Stimulated activated naive CD8-positive, alpha-beta T cell treated with anti-CD3 and anti-CD28 coated beads, Interleukin-15, Interleukin-2, amounts not matched to agents 100 U/mL and 50 U/mL, for 24 hours (primary cell): ENCODE measurements around the gene MOV10L1.

Experiments
- ATAC-seq: fragments of 150-1000 bp; cut with Tn5 transposase; one replicate; pipeline ENCODE4 v1.10.0; 2021
- DNase-seq: peaks from one replicate; pipeline ENCODE4 v3.0.0; 2021

The MOV10L1 gene

GRCh38 chr22:50058906-50059880 is 30.6 kb upstream of the MOV10L1 start:
- DNase-seq: no peak
- ATAC-seq: no peak

- ATAC-seq: no peak
- no peak for DNase-seq
Observed at GRCh38 chr22:50059881-50060262, 29.9 kb upstream of the MOV10L1 start.

- ATAC-seq (no peak), DNase-seq (no peak)
Observed at GRCh38 chr22:50060441-50061140, 29.2 kb upstream of the MOV10L1 start.

GRCh38 chr22:50061141-50061823 is 28.5 kb upstream of the MOV10L1 start:
- DNase-seq (no peak), ATAC-seq (no peak)

GRCh38 chr22:50061824-50062355 is 27.9 kb upstream of the MOV10L1 start:
- DNase-seq (no peak), ATAC-seq (no peak)

DNA sequence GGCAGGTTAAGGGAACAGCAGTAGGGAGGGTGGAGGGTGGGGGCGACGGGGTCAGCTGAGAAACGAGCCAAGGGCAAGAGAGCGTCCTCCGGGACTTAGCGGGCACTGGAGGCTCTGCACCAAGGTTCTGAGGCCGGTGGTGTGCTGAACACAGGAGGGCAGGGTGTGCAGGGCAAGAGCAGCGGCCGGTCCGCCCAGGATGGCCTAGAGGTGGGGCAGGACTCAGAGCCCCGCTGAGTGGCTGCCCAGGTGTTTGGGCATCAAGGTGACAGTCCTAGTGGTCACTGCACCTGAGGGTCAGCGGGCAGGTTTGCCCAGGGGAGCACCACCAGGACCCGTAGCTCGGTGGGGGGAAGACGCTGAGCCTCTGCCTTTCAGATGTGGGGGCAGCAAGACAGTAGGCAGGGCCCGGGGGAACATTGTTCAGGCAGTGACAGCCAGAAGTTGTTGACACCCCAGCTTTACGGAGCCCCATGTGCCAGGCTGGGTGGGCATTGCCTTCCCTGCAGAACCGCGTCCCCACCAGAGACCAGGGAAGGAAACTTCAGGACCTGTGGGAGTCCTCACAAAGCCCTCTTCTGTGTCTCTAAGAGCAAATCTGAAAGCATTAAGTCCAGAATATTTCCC is 27.2 kb upstream of the MOV10L1 start:
- ATAC-seq: no peak
- no peak for DNase-seq

- ATAC-seq (no peak), DNase-seq (no peak)
Observed at GRCh38 chr22:50063589-50064393, 26.0 kb upstream of the MOV10L1 start.

DNA sequence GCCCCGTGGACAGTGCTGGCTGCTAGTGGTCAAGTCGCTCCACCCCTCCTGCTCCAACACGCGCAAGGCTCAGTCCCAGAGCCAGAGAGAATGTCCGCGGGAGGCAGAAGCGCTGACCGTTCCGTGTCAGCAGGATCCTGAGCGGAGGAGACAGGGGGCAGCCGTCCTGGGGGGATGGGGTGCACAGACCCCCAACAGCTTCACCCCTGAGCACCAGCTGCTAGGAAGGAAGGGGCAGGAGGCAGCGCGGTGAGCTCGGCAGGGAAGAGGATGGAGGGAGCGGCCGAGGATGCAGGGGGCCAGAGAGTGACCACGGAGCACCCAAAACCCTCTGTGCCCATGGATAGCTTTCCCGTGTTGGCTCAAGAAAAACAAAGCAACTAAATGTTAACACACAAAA is 25.4 kb upstream of the MOV10L1 start:
- no peak for ATAC-seq
- DNase-seq: no peak

DNA sequence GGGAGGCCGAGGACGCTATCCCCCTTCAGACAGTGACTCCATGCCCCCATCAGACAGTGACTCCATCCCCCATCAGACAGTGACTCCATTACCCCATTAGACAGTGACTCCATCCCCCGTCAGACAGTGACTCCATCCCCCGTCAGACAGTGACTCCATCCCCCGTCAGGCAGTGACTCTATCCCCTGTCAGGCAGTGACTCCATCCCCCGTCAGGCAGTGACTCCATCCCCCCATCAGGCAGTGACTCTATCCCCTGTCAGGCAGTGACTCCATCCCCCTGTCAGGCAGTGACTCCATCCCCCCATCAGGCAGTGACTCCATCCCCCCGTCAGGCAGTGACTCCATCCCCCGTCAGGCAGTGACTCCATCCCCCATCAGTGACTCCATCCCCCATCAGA is 22.6 kb upstream of the MOV10L1 start:
- DNase-seq (no peak), ATAC-seq (no peak)

- ATAC-seq (no peak), DNase-seq (no peak)
Observed at GRCh38 chr22:50068096-50068495, 21.7 kb upstream of the MOV10L1 start.

GRCh38 chr22:50070366-50070765 is 19.4 kb upstream of the MOV10L1 start:
- ATAC-seq: no peak
- DNase-seq: no peak

DNA sequence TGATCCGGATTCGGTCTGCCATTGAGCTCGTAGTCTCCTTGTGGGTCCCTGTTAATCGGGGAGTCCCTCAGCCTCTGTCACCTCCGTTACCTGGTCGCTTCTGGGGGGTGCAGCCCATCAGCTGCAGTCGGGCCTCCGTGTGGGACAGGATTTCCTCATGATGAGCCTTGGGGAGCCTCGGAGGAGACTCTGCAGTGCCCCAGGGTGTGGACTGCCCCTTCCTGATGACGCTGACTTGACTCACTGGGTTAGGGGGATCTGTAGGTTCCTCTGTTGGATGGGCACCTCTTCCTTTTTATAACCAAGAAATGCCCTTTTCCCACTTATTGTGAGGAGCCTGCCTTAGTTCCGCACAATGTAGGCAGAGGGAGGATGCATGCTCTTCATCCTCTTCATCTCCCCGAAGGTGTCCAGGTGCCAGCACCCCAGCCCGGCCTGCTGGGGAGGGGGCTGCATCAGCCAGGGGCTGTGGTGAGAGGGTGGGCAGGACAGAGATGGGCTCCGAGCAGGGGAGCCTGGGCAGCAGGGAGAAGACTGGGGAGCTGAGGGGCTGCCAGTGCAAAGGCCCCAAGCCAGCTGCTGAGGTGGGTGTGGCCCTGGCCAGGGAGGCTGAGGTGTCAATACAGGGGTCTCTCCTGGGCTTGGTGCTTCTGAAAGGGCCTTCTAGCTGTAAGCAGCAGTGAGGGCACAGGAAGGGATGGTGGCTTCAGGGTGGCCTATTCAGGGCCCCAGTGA is 18.2 kb upstream of the MOV10L1 start:
- ATAC-seq (no peak), DNase-seq (no peak)

DNA sequence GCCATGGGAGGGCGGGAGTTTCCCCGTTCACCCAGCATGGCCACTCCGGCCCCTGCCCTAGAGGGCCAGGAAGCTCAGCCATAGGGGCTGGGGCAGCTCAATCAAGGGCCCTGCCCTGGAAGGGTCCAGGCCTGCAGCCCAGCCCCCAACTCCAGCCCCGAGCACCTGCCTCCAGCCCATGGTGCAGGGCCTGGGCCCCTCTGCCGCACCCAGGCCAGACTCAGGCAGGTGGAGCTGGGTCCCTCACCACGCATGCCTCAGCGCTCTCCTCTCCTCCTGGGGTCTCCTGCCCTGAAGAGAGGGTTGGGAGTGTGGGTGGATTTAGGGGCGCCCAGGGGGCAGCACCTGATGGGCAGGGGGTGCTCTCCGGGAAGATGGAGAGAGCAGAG is 17.6 kb upstream of the MOV10L1 start:
- DNase-seq: no peak
- no peak for ATAC-seq

DNA sequence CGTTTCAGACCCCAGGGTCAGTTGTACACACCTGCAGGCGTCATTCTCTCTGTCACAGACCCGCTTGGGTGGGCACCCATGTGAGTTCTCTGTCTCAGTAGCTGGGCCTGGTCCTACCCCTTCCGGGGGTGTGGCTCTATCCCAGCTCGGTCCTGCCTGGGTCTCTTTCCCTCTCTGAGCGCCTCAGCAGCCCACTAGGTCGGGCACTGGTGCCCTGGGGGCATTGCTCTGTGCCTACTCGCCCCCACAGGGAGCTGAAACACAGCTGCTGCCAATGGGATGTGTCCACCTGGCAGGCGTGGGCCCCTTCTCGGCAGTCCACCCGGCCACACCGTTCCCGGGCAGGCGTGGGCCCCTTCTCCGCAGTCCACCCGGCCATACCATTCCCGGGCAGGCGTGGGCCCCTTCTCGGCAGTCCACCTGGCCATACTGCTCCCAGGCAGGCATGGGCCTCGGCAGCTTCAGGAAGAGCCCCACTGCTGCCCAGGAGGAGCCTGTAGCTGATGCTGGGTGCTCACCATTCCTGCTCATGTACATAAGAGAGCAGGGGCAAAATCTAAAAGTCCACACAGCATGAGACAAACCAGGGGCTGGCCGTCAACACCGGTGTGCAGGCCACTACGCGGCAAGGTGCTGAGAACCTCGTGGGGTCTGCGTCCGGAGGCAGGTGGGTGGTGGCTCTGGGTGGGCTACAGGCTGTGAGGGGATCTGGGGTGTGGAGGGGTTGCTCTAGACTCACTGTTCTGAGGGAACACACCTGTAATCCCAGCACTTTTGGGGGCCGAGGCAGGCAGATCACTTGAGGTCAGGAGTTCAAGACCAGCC is 16.9 kb upstream of the MOV10L1 start:
- DNase-seq: no peak
- no peak for ATAC-seq

GRCh38 chr22:50074056-50074455 is 15.8 kb upstream of the MOV10L1 start:
- no peak for DNase-seq
- ATAC-seq: no peak

GRCh38 chr22:50074551-50075530 is 15.0 kb upstream of the MOV10L1 start:
- DNase-seq: no peak
- ATAC-seq: no peak

- ATAC-seq: no peak
Observed at GRCh38 chr22:50076646-50077535, 12.9 kb upstream of the MOV10L1 start.

More at GRCh38 chr22:50076646-50077535, 12.9 kb upstream of the MOV10L1 start:
- DNase-seq: no peak
